GM12878 (cell line): Measurements from ENCODE around the gene MBD5. TPM values are rescaled to one million over a fixed set of nuclear protein-coding genes. Genes with fewer than 3 reads are reported as not detected.

Source experiments
- ATAC-seq: fragments of 200-7000 bp; cut with Tn5 transposase; 3 replicates; pipeline ENCODE4 v1.9.1; 2020; ENCODE audit warnings: mild to moderate bottlenecking, moderate library complexity
- BruUV-seq: library from RNA; stranded (reverse); fragments of 400-500 nt; replicated peaks from 2 replicates; lab custom pipeline; 2021; lab: Mats Ljungman, UMichigan
- CTCF ChIA-PET: fragments of 300-600 bp; sonication (Branson Sonifier 250); formaldehyde crosslinking; extraction: SDS; loops from one replicate; lab custom pipeline; 2021; ENCODE audit warnings: inconsistent platforms; lab: Yijun Ruan, JAX
- POLR2A ChIA-PET: fragments of 350-600 bp; formaldehyde crosslinking; extraction: SDS; loops from one replicate; lab custom pipeline; 2021; ENCODE audit warnings: inconsistent platforms; lab: Charles Lee
- RAD21 ChIA-PET: fragments of 300-600 bp; sonication (Branson Sonifier 250); formaldehyde crosslinking; loops from one replicate; lab custom pipeline; 2023; ENCODE audit warnings: antibody characterized with exemption; ENCODE audit not compliant: unreplicated experiment; lab: Charles Lee
- SMC1A ChIA-PET: fragments of 300-600 bp; sonication (Branson Sonifier 250); formaldehyde crosslinking; loops from one replicate; lab custom pipeline; 2023; ENCODE audit not compliant: unreplicated experiment, uncharacterized antibody; lab: Charles Lee
- DNase-seq: peaks from one replicate; pipeline ENCODE4 v3.0.0-alpha.2; 2011; ENCODE audit warnings: low read depth, low spot score
- FAIRE-seq: peaks from 3 replicates; lab custom pipeline; 2011; peaks lifted over from hg19 to GRCh38; lab: Jason Lieb, UNC
- H2AFZ ChIP-seq: 2 replicates; pipeline ENCODE4 v1.6.0; 2011; ENCODE audit warnings: low read depth, low read length, control low read depth; ENCODE audit not compliant: control insufficient read depth
- H3K27ac ChIP-seq: 2 replicates; pipeline ENCODE4 v1.5.1; 2011; ENCODE audit warnings: control low read depth; ENCODE audit not compliant: control insufficient read depth, insufficient read depth
- H3K27me3 ChIP-seq, 2 experiments: replicated peaks in 1 of 2; 2 replicates each; pipeline versions ENCODE4 v1.6.0 to v1.6.1; 2011; ENCODE audit warnings: low read length in 1 of 2; ENCODE audit not compliant: control insufficient read depth in 2 of 2, insufficient read depth in 2 of 2
- H3K36me3 ChIP-seq, 2 experiments: 2 replicates each; pipeline ENCODE4 v1.5.1; 2011; ENCODE audit warnings: low read length in 1 of 2; ENCODE audit not compliant: control insufficient read depth in 2 of 2, insufficient read depth in 2 of 2
- H3K4me1 ChIP-seq: 2 replicates; pipeline ENCODE4 v1.6.1; 2011; ENCODE audit warnings: mild to moderate bottlenecking, low read length, moderate library complexity, mixed read lengths; ENCODE audit not compliant: control insufficient read depth, insufficient read depth
- H3K4me2 ChIP-seq: 2 replicates; pipeline ENCODE4 v1.6.0; 2011; ENCODE audit warnings: control low read depth; ENCODE audit not compliant: control insufficient read depth, insufficient read depth
- H3K4me3 ChIP-seq: fragments of 200-600 bp; sonication (generic); 2 replicates; pipeline ENCODE4 v1.5.1; 2016
- H3K79me2 ChIP-seq: 2 replicates; pipeline ENCODE4 v1.6.0; 2011; ENCODE audit warnings: low read length; ENCODE audit not compliant: control insufficient read depth, insufficient read depth
- H3K9ac ChIP-seq: 2 replicates; pipeline ENCODE4 v1.8.0; 2011; ENCODE audit warnings: low read length, control low read depth, mixed read lengths; ENCODE audit not compliant: control insufficient read depth, insufficient read depth
- H3K9me3 ChIP-seq: replicated peaks from 3 replicates; pipeline ENCODE4 v1.5.1; 2011; ENCODE audit warnings: mild to moderate bottlenecking, low read length; ENCODE audit not compliant: control insufficient read depth, insufficient read depth
- H4K20me1 ChIP-seq: 2 replicates; pipeline ENCODE4 v1.6.0; 2011; ENCODE audit not compliant: control insufficient read depth, insufficient read depth
- KAT2A ChIP-seq: conservative IDR thresholded peaks from 2 replicates; pipeline ENCODE4 v1.6.1; 2011; ENCODE audit warnings: low read depth, low read length; ENCODE audit not compliant: control insufficient read depth
- NR2C1 ChIP-seq: fragments of 450-650 bp; IDR thresholded peaks from 2 replicates; pipeline ENCODE4 v1.6.1; 2017; ENCODE audit warnings: antibody characterized with exemption, mild to moderate bottlenecking, moderate library complexity
- PKNOX1 ChIP-seq: fragments of 450-650 bp; IDR thresholded peaks from 2 replicates; pipeline ENCODE4 v1.6.1; 2016; ENCODE audit warnings: mild to moderate bottlenecking
- POLR2A ChIP-seq: IDR thresholded peaks from 2 replicates; pipeline ENCODE4 v1.6.1; 2011; ENCODE audit warnings: low read depth, mild to moderate bottlenecking, low read length
- RELA ChIP-seq: fragments of 450-650 bp; IDR thresholded peaks from 2 replicates; pipeline ENCODE4 v1.8.0; 2014; ENCODE audit warnings: borderline replicate concordance; ENCODE audit not compliant: partially characterized antibody
- SIX5 ChIP-seq: IDR thresholded peaks from 2 replicates; pipeline ENCODE4 v1.6.1; 2011; ENCODE audit warnings: mild to moderate bottlenecking, low read depth, low read length, moderate library complexity; ENCODE audit not compliant: severe bottlenecking
- SPI1 ChIP-seq: IDR thresholded peaks from 2 replicates; pipeline ENCODE4 v1.6.1; 2011; ENCODE audit warnings: low read depth, mild to moderate bottlenecking, low read length, moderate library complexity, borderline replicate concordance; ENCODE audit not compliant: insufficient read depth
- TARDBP ChIP-seq: IDR thresholded peaks from 2 replicates; pipeline ENCODE4 v1.6.1; 2016; ENCODE audit warnings: borderline replicate concordance
- ZBTB33 ChIP-seq: fragments of 450-650 bp; IDR thresholded peaks from 2 replicates; pipeline ENCODE4 v1.6.1; 2017; ENCODE audit warnings: mild to moderate bottlenecking
- WGBS: methylation state at CpG from one replicate; pipeline ENCODE4 v1.1.6; 2016; ENCODE audit warnings: low lambda C conversion rate; ENCODE audit not compliant: insufficient replicate concordance, insufficient coverage; ENCODE audit errors: missing lambda C conversion rate; 5-methylcytosine and 5-hydroxymethylcytosine counted together
- in situ Hi-C: fragments of 300-500 bp; cut with MboI; formaldehyde crosslinking; loops from 9 replicates; pipeline ENCODE4 v1.14.3; 2018; ENCODE audit warnings: mixed read lengths
- intact Hi-C: fragments of 100-400 bp; cut with micrococcal nuclease; formaldehyde crosslinking; loops from one replicate; pipeline ENCODE4 v1.14.2; 2022; ENCODE audit not compliant: unreplicated experiment
- polyA plus RNA-seq, 11 experiments: library from polyadenylated mRNA; depleted of rRNA in 4 of 11; unstranded in 6 of 11; stranded (reverse) in 5 of 11; fragments of >200 nt; fragmentation: Nextera tagmentation in 4 of 11; fragmentation: Illumina TruSeq in 1 of 11; extraction: Ambion mirVana in 4 of 11; extraction: Trizol in 1 of 11; gene quantifications; 1 replicate in 1 of 11; 2 replicates in 10 of 11; pipeline versions ENCODE4 v1.2.1 to v1.2.3, GENCODE V29; 2011 to 2016; ENCODE audit warnings: inconsistent platforms in 2 of 11, missing spikeins in 2 of 11, low read depth in 1 of 11
- total RNA-seq, 4 experiments: library from RNA; depleted of rRNA in 3 of 4; stranded (reverse); fragments of >200 nt in 3 of 4; fragmentation: Illumina TruSeq in 1 of 4; extraction: Trizol in 1 of 4; gene quantifications; 2 replicates each; pipeline versions ENCODE4 v1.2.1 to v1.2.3, GENCODE V29; 2013 to 2021

Gene MBD5
- total and polyA plus RNA-seq, 10 of the 15 experiments (the other 5 are each of a cell fraction or from before 2014, with no cell fraction given) = 7.4 to 58.0 (median 21.2) TPM

DNA sequence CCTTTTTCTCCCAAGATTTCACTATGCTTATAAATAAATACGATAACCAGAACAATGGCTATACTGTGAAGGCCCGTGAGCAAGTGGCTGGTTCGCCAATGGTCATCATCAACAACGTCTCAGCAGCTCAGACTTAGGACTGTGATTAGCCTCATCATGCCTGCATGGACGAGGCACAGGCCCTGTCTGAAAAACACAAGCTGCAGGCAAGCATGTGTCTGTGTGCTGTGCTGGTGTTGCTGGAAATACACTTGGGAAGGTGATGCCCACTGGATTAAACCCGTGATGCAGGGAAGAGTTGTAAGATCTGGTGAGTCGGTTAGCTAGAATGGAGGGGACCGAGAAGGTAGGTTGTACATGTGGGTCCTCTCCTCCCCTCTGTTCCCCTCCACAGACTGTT lies 512.1 kb downstream of the MBD5 start:
- Histone ChIP-seq H3K4me3 (no peak overlapping the region), H3K9ac (no peak overlapping the region), H2AFZ (no peak overlapping the region), H3K79me2 (no peaks in the 10 kb centered on the region)
- WGBS = 51% methylated on average over 8 of the region's 8 CpGs
- ChIA-PET SMC1A (interaction anchor here (1.2 kb wide), 1 partner anchor 8 kb away, joined by 4 read pairs; no protein-coding TSS in a partner anchor), RAD21 (no interaction called here)
- in situ Hi-C loops = no loop called here
- intact Hi-C loops = no loop called here
- no peak for TF ChIP-seq RELA
- no peak for TF ChIP-seq KAT2A
- TF ChIP-seq ZBTB33 = no peak
- TF ChIP-seq SPI1 = no peak
- TF ChIP-seq NR2C1 = no peak
- no peak for TF ChIP-seq PKNOX1
- TF ChIP-seq POLR2A = no peak
- TF ChIP-seq TARDBP = no peak
- no peak for TF ChIP-seq SIX5
- TF ChIP-seq, all 136 proteins: peak for 0
- Histone ChIP-seq H3K27ac (no peak overlapping the region), H4K20me1 (no peaks in the 10 kb centered on the region), H3K27me3 (no peaks in the 10 kb centered on the region), H3K4me1 (peaks cover 3% of the 10 kb centered on the region), H3K4me2 (no peak overlapping the region), H3K36me3 (no peaks in the 10 kb centered on the region), H3K9me3 (no peaks in the 10 kb centered on the region)
- BruUV-seq = no TSS peak
- ATAC-seq (no peak), DNase-seq (no peak), FAIRE-seq (no peak)
- ChIA-PET CTCF (no interaction called here), POLR2A (interaction anchor here (1.0 kb wide), 1 partner anchor 8 kb away, joined by 4 read pairs; no protein-coding TSS in a partner anchor)
